HUES48 (cell line): ENCODE measurements around the gene ITPRIPL2.

Experiments used
- H3K27ac ChIP-seq: one replicate; pipeline ENCODE4 v1.7.0; 2013; ENCODE audit warnings: low read depth, low read length, inconsistent platforms
- H3K27me3 ChIP-seq: 2 replicates; pipeline ENCODE4 v1.6.1; 2013; ENCODE audit warnings: mild to moderate bottlenecking, low read length; ENCODE audit not compliant: control insufficient read depth, insufficient read depth
- H3K36me3 ChIP-seq: 2 replicates; pipeline ENCODE4 v1.6.1; 2013; ENCODE audit warnings: low read length; ENCODE audit not compliant: control insufficient read depth, insufficient read depth
- H3K4me1 ChIP-seq: 2 replicates; pipeline ENCODE4 v1.6.1; 2013; ENCODE audit warnings: mild to moderate bottlenecking, low read length; ENCODE audit not compliant: control insufficient read depth, insufficient read depth
- H3K4me3 ChIP-seq: 2 replicates; pipeline ENCODE4 v1.5.1; 2013; ENCODE audit warnings: mild to moderate bottlenecking, low read depth, low read length
- H3K9ac ChIP-seq: 2 replicates; pipeline ENCODE4 v1.6.1; 2013; ENCODE audit warnings: mild to moderate bottlenecking, low read depth, low read length, moderate library complexity
- H3K9me3 ChIP-seq: 2 replicates; pipeline ENCODE4 v1.6.1; 2013; ENCODE audit warnings: low read length; ENCODE audit not compliant: control insufficient read depth, insufficient read depth

The ITPRIPL2 gene

GRCh38 chr16:19110537-19111360, 3.0 kb upstream of the ITPRIPL2 start:
- Histone ChIP-seq H3K27ac (no peak overlapping the region), H3K9me3 (no peaks in the 10 kb centered on the region), H3K4me3 (no peak overlapping the region), H3K4me1 (peaks cover 7% of the 10 kb centered on the region; the same call in 1 of the 2 replicates), H3K36me3 (no peaks in the 10 kb centered on the region), H3K27me3 (peaks cover 24% of the 10 kb centered on the region), H3K9ac (no peak overlapping the region)

DNA sequence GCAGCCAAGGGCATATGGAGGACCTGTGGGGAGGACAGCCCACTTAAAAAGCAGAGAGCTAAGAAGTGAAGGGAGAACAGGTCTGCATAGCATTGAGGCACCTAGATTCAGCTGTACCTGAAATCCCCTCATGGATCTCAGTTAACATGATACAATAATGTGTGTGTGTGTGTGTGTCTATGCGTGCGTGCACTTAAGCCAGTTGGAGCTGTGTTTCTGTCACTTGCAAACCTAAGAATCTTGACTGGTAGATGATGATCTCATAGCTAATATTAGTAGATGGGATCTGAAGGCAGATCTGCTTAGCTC, 1.7 kb upstream of the ITPRIPL2 start:
- H3K4me1 ChIP-seq = peaks cover 14% of the 10 kb centered on the region
- H3K27me3 ChIP-seq = peaks cover 30% of the 10 kb centered on the region
- no peaks in the 10 kb centered on the region for H3K36me3 ChIP-seq
- H3K4me3 ChIP-seq = no peak overlapping the region
- H3K9me3 ChIP-seq = no peaks in the 10 kb centered on the region
- H3K9ac ChIP-seq = no peak overlapping the region
- no peak overlapping the region for H3K27ac ChIP-seq

GRCh38 chr16:19114359-19115147, 789 bp downstream of the ITPRIPL2 start:
- H3K9me3 ChIP-seq = no peaks in the 10 kb centered on the region
- H3K4me3 ChIP-seq = peak overlapping the region; percentile 64
- peak overlapping the region; percentile 48; the same call in 1 of the 2 replicates for H3K9ac ChIP-seq
- peaks cover 21% of the 10 kb centered on the region for H3K4me1 ChIP-seq
- H3K27me3 ChIP-seq = peaks cover 38% of the 10 kb centered on the region
- H3K27ac ChIP-seq = no peak overlapping the region
- no peaks in the 10 kb centered on the region for H3K36me3 ChIP-seq

DNA sequence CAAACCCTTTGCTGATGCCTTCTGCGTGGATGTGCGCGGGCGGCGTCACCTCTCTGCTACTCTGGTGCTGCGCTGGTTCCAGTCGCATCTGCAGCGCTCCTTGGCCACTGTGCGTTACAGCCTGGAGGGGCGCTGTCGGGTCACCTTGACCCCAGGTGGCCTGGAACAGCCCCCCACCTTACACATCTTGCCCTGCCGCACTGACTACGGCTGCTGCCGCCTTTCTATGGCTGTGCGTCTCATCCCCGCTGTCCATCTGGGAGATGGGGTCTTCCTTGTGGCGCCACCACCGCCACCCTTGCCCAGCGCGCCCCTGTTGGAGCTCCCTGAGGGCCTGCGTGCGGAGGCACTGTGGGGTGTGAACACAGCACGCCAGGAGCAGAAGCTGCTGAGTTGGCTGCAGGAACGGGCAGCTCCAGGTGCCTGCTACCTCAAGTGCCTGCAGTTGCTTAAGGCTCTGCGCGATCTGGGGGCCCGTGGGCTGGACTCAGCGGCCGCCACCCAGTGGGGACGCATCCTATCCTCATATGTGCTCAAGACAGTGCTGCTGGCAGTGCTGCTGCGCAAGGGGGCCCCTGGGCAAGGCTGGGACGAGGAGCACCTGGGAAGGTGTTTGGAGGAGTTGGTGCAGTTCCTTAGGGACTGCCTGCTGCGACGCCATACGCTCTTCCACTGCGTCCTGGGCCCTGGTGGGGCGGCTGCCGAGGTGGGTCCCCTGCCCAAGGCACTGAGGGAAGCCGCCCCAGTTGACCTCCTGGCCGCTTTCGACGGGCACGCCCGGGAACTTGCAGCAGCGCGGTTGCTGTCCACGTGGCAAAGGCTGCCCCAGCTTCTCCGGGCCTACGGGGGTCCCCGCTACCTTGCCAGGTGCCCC, 1.6 kb downstream of the ITPRIPL2 start:
- H3K9me3 ChIP-seq = no peaks in the 10 kb centered on the region
- no peaks in the 10 kb centered on the region for H3K36me3 ChIP-seq
- no peak overlapping the region for H3K9ac ChIP-seq
- peaks cover 21% of the 10 kb centered on the region for H3K4me1 ChIP-seq
- H3K27me3 ChIP-seq = peaks cover 38% of the 10 kb centered on the region
- no peak overlapping the region for H3K4me3 ChIP-seq
- no peak overlapping the region for H3K27ac ChIP-seq

DNA sequence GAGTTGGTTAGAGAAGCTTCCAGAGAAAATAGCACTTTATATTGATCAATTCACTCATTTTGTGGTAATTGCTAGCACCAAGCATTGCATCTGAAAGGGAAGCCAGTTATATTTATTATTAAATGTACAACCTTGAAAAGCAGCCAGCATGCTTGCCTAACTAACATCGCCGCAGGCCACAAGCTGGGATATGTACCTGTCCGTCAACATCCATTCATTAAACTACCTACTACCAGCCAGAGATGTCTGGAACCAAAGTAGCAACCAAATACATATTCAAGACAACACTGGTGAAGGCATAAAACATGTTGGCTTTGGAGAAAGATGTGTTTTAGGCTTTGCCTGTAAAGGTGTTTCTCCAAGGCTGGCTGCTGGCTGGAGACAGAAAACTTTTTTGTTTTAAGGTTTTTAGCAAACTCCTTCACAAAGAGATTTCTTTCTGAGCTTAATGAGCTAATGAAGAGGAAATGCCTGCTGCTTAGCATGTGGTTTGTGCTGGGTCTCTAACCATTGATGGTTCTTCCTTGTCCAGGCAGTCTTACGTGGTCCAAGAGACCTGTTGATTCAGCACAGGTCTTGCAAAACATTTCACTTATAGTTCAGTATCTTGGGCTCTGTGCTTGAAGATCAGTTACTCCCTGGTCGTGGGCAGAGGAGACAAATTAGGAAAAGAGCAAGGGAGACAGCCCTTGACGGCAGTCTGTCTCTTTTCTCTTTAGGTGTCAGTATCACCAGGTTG, 3.1 kb downstream of the ITPRIPL2 start:
- Histone ChIP-seq H3K27me3 (peaks cover 38% of the 10 kb centered on the region), H3K36me3 (no peaks in the 10 kb centered on the region), H3K9me3 (no peaks in the 10 kb centered on the region), H3K4me1 (peaks cover 21% of the 10 kb centered on the region), H3K27ac (peak overlapping the region; percentile 44), H3K9ac (peak overlapping the region; percentile 6; the same call in 1 of the 2 replicates), H3K4me3 (no peak overlapping the region)

GRCh38 chr16:19118938-19119431, 5.2 kb downstream of the ITPRIPL2 start:
- Histone ChIP-seq H3K27me3 (peaks cover 31% of the 10 kb centered on the region), H3K27ac (no peak overlapping the region)

GRCh38 chr16:19119564-19119963, 5.8 kb downstream of the ITPRIPL2 start:
- Histone ChIP-seq H3K27ac (no peak overlapping the region), H3K4me1 (peaks cover 18% of the 10 kb centered on the region), H3K9ac (no peak overlapping the region), H3K27me3 (peaks cover 26% of the 10 kb centered on the region), H3K36me3 (no peaks in the 10 kb centered on the region), H3K4me3 (no peak overlapping the region), H3K9me3 (no peaks in the 10 kb centered on the region)

More at GRCh38 chr16:19118938-19119431, 5.2 kb downstream of the ITPRIPL2 start:
- no peak overlapping the region for H3K9ac ChIP-seq
- no peaks in the 10 kb centered on the region for H3K9me3 ChIP-seq
- no peak overlapping the region for H3K4me3 ChIP-seq
- no peaks in the 10 kb centered on the region for H3K36me3 ChIP-seq
- H3K4me1 ChIP-seq = peaks cover 18% of the 10 kb centered on the region

DNA sequence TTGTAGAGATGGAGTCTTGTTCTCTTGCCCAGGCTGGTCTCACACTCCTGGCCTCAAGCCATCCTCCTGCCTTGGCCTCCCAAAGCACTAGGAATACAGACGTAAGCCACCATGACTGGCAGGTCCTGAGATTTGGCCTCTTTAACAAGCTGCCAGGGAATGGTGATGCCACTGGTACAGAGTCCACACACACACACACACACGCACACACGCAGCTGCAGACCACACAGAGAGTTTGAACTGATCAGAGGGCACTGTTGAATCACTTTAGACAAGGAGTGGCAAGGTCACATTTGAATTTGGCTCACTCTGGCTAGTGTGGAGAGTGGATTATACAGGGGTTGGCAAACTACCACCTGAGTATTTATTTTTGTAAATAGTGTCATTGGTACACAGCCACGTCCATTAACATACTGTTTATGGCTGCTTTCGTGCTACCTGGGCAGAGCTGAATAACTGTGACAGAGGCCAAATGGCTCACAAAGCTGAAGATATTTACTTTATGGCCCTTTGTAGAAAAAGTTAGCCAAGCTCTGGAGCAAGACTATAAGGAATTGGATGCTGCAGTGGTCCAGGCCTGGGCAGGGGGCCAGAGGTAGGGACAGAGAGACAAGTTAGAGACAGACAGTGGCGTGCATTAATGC, 9.9 kb downstream of the ITPRIPL2 start:
- Histone ChIP-seq H3K27ac (no peak overlapping the region), H3K4me3 (no peak overlapping the region), H3K9ac (no peak overlapping the region), H3K9me3 (no peaks in the 10 kb centered on the region), H3K27me3 (no peaks in the 10 kb centered on the region), H3K36me3 (no peaks in the 10 kb centered on the region), H3K4me1 (0 out of 2 replicates have a peak, but pooled peaks cover 3% of the 10 kb centered on the region)

GRCh38 chr16:19126300-19126699, 12.5 kb downstream of the ITPRIPL2 start:
- no peak overlapping the region for H3K9ac ChIP-seq
- peaks cover 15% of the 10 kb centered on the region for H3K4me1 ChIP-seq
- H3K27me3 ChIP-seq = no peaks in the 10 kb centered on the region
- H3K9me3 ChIP-seq = no peaks in the 10 kb centered on the region
- H3K36me3 ChIP-seq = no peaks in the 10 kb centered on the region
- H3K27ac ChIP-seq = no peak overlapping the region
- H3K4me3 ChIP-seq = no peak overlapping the region

DNA sequence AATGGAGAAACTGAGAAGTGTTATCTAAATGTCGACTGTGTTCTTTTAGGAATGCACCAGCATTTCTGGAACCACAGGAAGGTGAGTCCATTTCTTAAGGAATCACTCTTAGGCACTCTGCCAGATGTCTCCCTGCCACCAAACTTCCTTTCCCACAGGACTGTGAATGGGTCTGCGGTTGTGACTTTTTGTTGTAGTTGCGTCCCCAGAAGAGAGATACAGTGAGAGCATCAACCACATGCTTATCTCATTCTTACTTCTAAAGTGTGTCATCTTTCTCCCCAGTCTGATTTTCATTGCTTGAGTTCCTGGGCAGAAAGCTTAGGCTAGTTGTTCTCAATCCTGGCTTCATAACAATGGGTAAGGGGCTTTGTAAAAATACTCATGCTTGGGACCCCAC, 13.4 kb downstream of the ITPRIPL2 start:
- Histone ChIP-seq H3K27ac (no peak overlapping the region), H3K36me3 (no peaks in the 10 kb centered on the region), H3K9ac (no peak overlapping the region), H3K27me3 (no peaks in the 10 kb centered on the region), H3K9me3 (no peaks in the 10 kb centered on the region), H3K4me1 (peaks cover 17% of the 10 kb centered on the region), H3K4me3 (no peak overlapping the region)
